HepG2 (cell line): ENCODE data around the gene MAST1. TPM values are rescaled to one million over a fixed set of nuclear protein-coding genes. Genes with fewer than 3 reads are reported as not detected.
A peak's percentile ranks its signal among the peaks of the same experiment; 100 is the strongest.

Experiments used
- ATAC-seq: fragments of 200-7000 bp; cut with Tn5 transposase; 3 replicates; pipeline ENCODE4 v1.9.1; 2020; ENCODE audit warnings: mild to moderate bottlenecking, moderate library complexity
- Bru-seq: library from RNA; stranded (reverse); fragments of 400-500 nt; gene quantifications from one replicate; lab custom pipeline; 2021; lab: Mats Ljungman, UMichigan
- BruChase-seq, 2 experiments: library from RNA; stranded (reverse); fragments of 400-500 nt; gene quantifications; one replicate each; lab custom pipeline; 2021; lab: Mats Ljungman, UMichigan
- BruUV-seq: library from RNA; stranded (reverse); fragments of 400-500 nt; replicated peaks from 2 replicates; lab custom pipeline; 2021; lab: Mats Ljungman, UMichigan
- CTCF ChIA-PET: fragments of 300-600 bp; formaldehyde crosslinking; extraction: SDS; loops from one replicate; lab custom pipeline; 2021; ENCODE audit warnings: low total read pairs, inconsistent platforms, low intra/inter-chr PET ratio; lab: Yijun Ruan, JAX
- POLR2A ChIA-PET: fragments of 350-600 bp; sonication (Branson Sonifier 250); formaldehyde crosslinking; loops from one replicate; lab custom pipeline; 2020; ENCODE audit warnings: antibody characterized with exemption, inconsistent platforms; lab: Yijun Ruan, JAX
- DNase-seq: peaks from one replicate; pipeline ENCODE4 v3.0.0-alpha.2; 2015; ENCODE audit warnings: low spot score
- FAIRE-seq: peaks from 3 replicates; lab custom pipeline; 2011; peaks lifted over from hg19 to GRCh38; lab: Jason Lieb, UNC
- H2AFZ ChIP-seq: one replicate; pipeline ENCODE4 v1.6.1; 2011; ENCODE audit warnings: low read length, inconsistent platforms
- H3K27ac ChIP-seq: fragments of 300-600 bp; 3 replicates; pipeline ENCODE4 v1.8.0; 2011; ENCODE audit warnings: mixed run types, mild to moderate bottlenecking, mixed read lengths, low read length, inconsistent platforms; ENCODE audit not compliant: insufficient read depth; ENCODE audit errors: extremely low read length
- H3K27me3 ChIP-seq, 2 experiments: fragments of 200-600 bp in 1 of 2; 2 replicates in 1 of 2; 3 replicates in 1 of 2; pipeline versions ENCODE4 v1.6.0 to v1.8.0; 2011; ENCODE audit warnings: low read length in 2 of 2, mild to moderate bottlenecking in 2 of 2, moderate library complexity in 2 of 2, inconsistent platforms in 1 of 2; ENCODE audit not compliant: insufficient read depth in 2 of 2, control insufficient read depth in 1 of 2
- H3K36me3 ChIP-seq, 2 experiments: fragments of 200-600 bp in 1 of 2; replicated peaks in 1 of 2; 2 replicates in 1 of 2; 3 replicates in 1 of 2; pipeline versions ENCODE4 v1.5.1 to v1.8.0; 2011; ENCODE audit warnings: low read length in 2 of 2, inconsistent platforms in 1 of 2; ENCODE audit not compliant: insufficient read depth in 2 of 2, control insufficient read depth in 1 of 2
- H3K4me1 ChIP-seq: 2 replicates; pipeline ENCODE4 v1.5.1; 2012; ENCODE audit warnings: low read length, inconsistent platforms; ENCODE audit not compliant: insufficient read depth
- H3K4me2 ChIP-seq: 2 replicates; pipeline ENCODE4 v1.6.0; 2011; ENCODE audit warnings: low read depth, low read length, inconsistent platforms
- H3K4me3 ChIP-seq, 3 experiments: fragments of 200-600 bp in 1 of 3; sonication (generic), shearing (Covaris generic) in 1 of 3; replicated peaks in 1 of 3; 2 replicates each; pipeline ENCODE4 v1.5.1; 2011 to 2016; ENCODE audit warnings: low read length in 3 of 3, inconsistent platforms in 2 of 3, low read depth in 2 of 3, mild to moderate bottlenecking in 2 of 3, control low read depth in 1 of 3, mixed read lengths in 1 of 3; ENCODE audit not compliant: insufficient read depth in 1 of 3
- H3K79me2 ChIP-seq: one replicate; pipeline ENCODE4 v1.6.1; 2011; ENCODE audit warnings: low read length, inconsistent platforms; ENCODE audit not compliant: insufficient read depth
- H3K9ac ChIP-seq: 2 replicates; pipeline ENCODE4 v1.6.0; 2011; ENCODE audit warnings: mild to moderate bottlenecking, low read depth, low read length, inconsistent platforms; ENCODE audit not compliant: insufficient read depth
- H3K9me3 ChIP-seq: 2 replicates; pipeline ENCODE4 v1.5.1; 2012; ENCODE audit warnings: mild to moderate bottlenecking, low read length
- H4K20me1 ChIP-seq: 2 replicates; pipeline ENCODE4 v1.6.0; 2011; ENCODE audit warnings: inconsistent platforms, mild to moderate bottlenecking, low read length, moderate library complexity; ENCODE audit not compliant: insufficient read depth
- HNF4G ChIP-seq, 2 experiments: sonication (generic) in 1 of 2; formaldehyde crosslinking in 1 of 2; IDR thresholded peaks; 2 replicates each; pipeline versions ENCODE4 v1.4.0 to v1.6.1; 2011 to 2020; ENCODE audit warnings: borderline replicate concordance in 2 of 2, low read depth in 2 of 2, mild to moderate bottlenecking in 2 of 2, low read length in 1 of 2, missing genetic modification reagents in 1 of 2, moderate library complexity in 1 of 2
- KDM5B ChIP-seq: sonication (generic); formaldehyde crosslinking; IDR thresholded peaks from 2 replicates; pipeline ENCODE4 v1.4.0; 2020; ENCODE audit warnings: missing genetic modification reagents, mild to moderate bottlenecking, borderline replicate concordance
- PHF8 ChIP-seq: sonication (generic); formaldehyde crosslinking; IDR thresholded peaks from 2 replicates; pipeline ENCODE4 v1.5.0; 2020; ENCODE audit warnings: missing genetic modification reagents
- SAP130 ChIP-seq: IDR thresholded peaks from 2 replicates; pipeline ENCODE4 v1.6.1; 2016; ENCODE audit warnings: low read depth
- WGBS: methylation state at CpG from one replicate; pipeline ENCODE4 v1.1.6; 2017; ENCODE audit warnings: low lambda C conversion rate; 5-methylcytosine and 5-hydroxymethylcytosine counted together
- in situ Hi-C: cut with HindIII; loops from 2 replicates; pipeline ENCODE4 v1.10.0; 2017; ENCODE audit warnings: low pct_unique_long_range_greater_than_20kb; ENCODE audit not compliant: extremely low pct_ligation_motif_present
- intact Hi-C: fragments of 100-400 bp; cut with micrococcal nuclease; formaldehyde crosslinking; loops from one replicate; pipeline ENCODE4 v1.10.0; 2022; ENCODE audit not compliant: unreplicated experiment
- long read RNA-seq, 2 experiments: library from RNA in 1 of 2; library from polyadenylated mRNA in 1 of 2; stranded (forward) in 1 of 2; unstranded in 1 of 2; transcript quantifications; one replicate each; pipeline ENCODE4 v2.0.0, GENCODE V29; 2019 to 2022
- polyA minus RNA-seq, 3 experiments: library from RNA; depleted of rRNA, polyadenylated mRNA; stranded (reverse); fragments of >200 nt; gene quantifications; 2 replicates each; pipeline ENCODE4 v1.2.3, GENCODE V29; 2011; ENCODE audit warnings: low replicate concordance in 1 of 3
- polyA plus RNA-seq, 8 experiments: library from polyadenylated mRNA; depleted of rRNA in 3 of 8; stranded (reverse) in 7 of 8; unstranded in 1 of 8; fragments of >200 nt; fragmentation: Illumina TruSeq in 4 of 8; extraction: Trizol in 4 of 8; gene quantifications; 2 replicates each; pipeline versions ENCODE4 v1.2.1 to v1.2.3, GENCODE V29; 2011 to 2016; ENCODE audit warnings: low read depth in 4 of 8, missing spikeins in 1 of 8, mixed read lengths in 1 of 8; ENCODE audit not compliant: insufficient read depth in 1 of 8
- total RNA-seq, 5 experiments: library from RNA; depleted of rRNA; stranded (reverse); fragments of >200 nt; fragmentation: Illumina TruSeq; extraction: Trizol; gene quantifications; 2 replicates each; pipeline ENCODE4 v1.2.3, GENCODE V29; 2016; ENCODE audit warnings: low read depth in 1 of 5
- TF ChIP-seq, protein P1 (sequence below): sonication (generic); formaldehyde crosslinking; IDR thresholded peaks from 2 replicates; pipeline ENCODE4 v1.5.0; 2020; ENCODE audit warnings: mild to moderate bottlenecking, missing genetic modification reagents, moderate library complexity
- TF ChIP-seq, protein P2 (sequence below): sonication (generic); formaldehyde crosslinking; IDR thresholded peaks from 2 replicates; pipeline ENCODE4 v1.8.0; 2022; ENCODE audit warnings: low read depth, missing genetic modification reagents
- TF ChIP-seq, protein P3 (sequence below): sonication (generic); formaldehyde crosslinking; IDR thresholded peaks from 2 replicates; pipeline ENCODE4 v1.5.0; 2020; ENCODE audit warnings: mild to moderate bottlenecking, missing genetic modification reagents

The MAST1 gene
- total RNA-seq (2016; rRNA removed; fragmentation: Illumina TruSeq; extraction: Trizol) (0.27 and 0.73 TPM in 2 replicates), polyA plus RNA-seq (2011; rRNA removed) (4.7 and 5.6 TPM in 2 replicates), polyA minus RNA-seq (2011; rRNA and poly(A)+ RNA removed; ENCODE audit: low replicate concordance) (2.4 and 8.0 TPM in 2 replicates), Bru-seq, nascent RNA (percentile 30 among the genes with signal in this experiment), BruChase-seq, experiment 1, labeled RNA remaining after a 6-hour chase (percentile 35 among the genes with signal in this experiment), BruChase-seq, experiment 2, labeled RNA remaining after a 2-hour chase (percentile 32 among the genes with signal in this experiment)
- total RNA-seq (2016; cell fraction: cytosol; rRNA removed; fragmentation: Illumina TruSeq; extraction: Trizol; ENCODE audit: low read depth): 1.2 and 1.3 TPM in 2 replicates
- total RNA-seq (2016; cell fraction: insoluble cytoplasmic fraction; rRNA removed; fragmentation: Illumina TruSeq; extraction: Trizol): 1.1 and 1.5 TPM in 2 replicates
- total RNA-seq (2016; cell fraction: membrane; rRNA removed; fragmentation: Illumina TruSeq; extraction: Trizol): 1.4 and 1.8 TPM in 2 replicates
- 1.3 and 1.9 TPM in 2 replicates for total RNA-seq (2016; cell fraction: nucleus; rRNA removed; fragmentation: Illumina TruSeq; extraction: Trizol)
- polyA plus RNA-seq (2011; cell fraction: cytosol; rRNA removed): 2.8 and 3.5 TPM in 2 replicates
- 27.4 and 28.9 TPM in 2 replicates for polyA plus RNA-seq (2011; cell fraction: nucleus; rRNA removed)
- 4.1 and 5.1 TPM in 2 replicates for polyA plus RNA-seq (2012)
- 3.5 and 3.6 TPM in 2 replicates for polyA plus RNA-seq (2016; cell fraction: cytosol; fragmentation: Illumina TruSeq; extraction: Trizol; ENCODE audit: low read depth)
- 1.2 and 1.3 TPM in 2 replicates for polyA plus RNA-seq (2016; cell fraction: insoluble cytoplasmic fraction; fragmentation: Illumina TruSeq; extraction: Trizol; ENCODE audit: low read depth)
- 3.2 and 3.3 TPM in 2 replicates for polyA plus RNA-seq (2016; cell fraction: membrane; fragmentation: Illumina TruSeq; extraction: Trizol; ENCODE audit: low read depth)
- polyA plus RNA-seq (2016; cell fraction: nucleus; fragmentation: Illumina TruSeq; extraction: Trizol; ENCODE audit: insufficient read depth, low read depth): 3.9 and 5.3 TPM in 2 replicates
- 1.8 and 2.2 TPM in 2 replicates for polyA minus RNA-seq (2011; cell fraction: cytosol; rRNA and poly(A)+ RNA removed)
- 2.4 and 2.7 TPM in 2 replicates for polyA minus RNA-seq (2011; cell fraction: nucleus; rRNA and poly(A)+ RNA removed)
- long read RNA-seq, experiment 1: 0 reads
- long read RNA-seq, experiment 2, partial matches to known transcripts: 1 of 8 reads
- long read RNA-seq, experiment 2, other reads (novel, unspliced or antisense): 6 of 8 reads

DNA sequence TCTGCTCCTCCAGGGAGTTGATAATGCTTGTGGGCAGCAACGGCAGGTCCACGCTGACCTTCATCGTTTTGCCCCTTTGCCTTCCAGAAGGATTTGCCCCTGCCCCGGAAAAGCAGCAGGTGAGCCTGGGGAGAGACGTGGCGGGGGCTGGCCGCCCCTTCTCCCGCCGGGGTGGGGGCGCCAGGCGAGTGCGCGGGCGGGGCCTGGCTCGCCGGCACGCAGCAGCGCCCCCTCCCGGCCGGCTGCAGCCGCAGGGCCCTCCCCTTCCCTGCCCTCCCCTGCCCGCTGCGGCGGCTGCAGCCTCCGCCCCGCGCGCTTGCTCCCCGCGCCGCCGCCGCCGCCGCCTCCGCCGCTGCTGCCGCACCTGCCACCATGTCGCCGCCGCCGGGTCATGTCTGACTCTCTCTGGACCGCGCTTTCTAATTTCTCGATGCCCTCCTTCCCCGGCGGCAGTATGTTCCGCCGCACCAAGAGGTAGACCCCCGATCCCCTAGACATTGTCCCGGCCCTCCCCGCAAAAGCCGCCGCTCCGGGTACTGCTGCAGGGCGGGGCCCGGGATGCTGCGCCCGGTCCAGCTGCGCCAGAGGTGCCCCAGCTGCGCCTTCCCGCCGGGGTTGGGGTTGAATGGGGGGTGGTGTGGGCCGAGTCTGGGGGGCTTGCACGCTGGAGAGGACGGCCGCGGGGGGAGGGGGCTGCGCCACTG is at the start of gene MAST1:
Gene MAST1 (plus strand): TSS at position 334 of the 704 bp plus-strand sequence. CDS start 58 bp downstream, at position 392.
- DNase-seq: no peak
- Histone ChIP-seq H3K36me3 (no peaks in the 10 kb centered on the region), H3K79me2 (no peaks in the 10 kb centered on the region), H3K9ac (peak within 1 kb of the TSS; percentile 54; the same call in 1 of the 2 replicates), H3K4me1 (peaks cover 43% of the 10 kb centered on the region), H3K27me3 (peaks cover 0 to 15% of the 10 kb centered on the region in 2 experiments; a peak in 2 of 5 replicates), H3K4me3 (peak within 1 kb of the TSS; percentile 49 to 75 (median 70); a peak in 5 of 6 replicates), H3K27ac (no peak within 1 kb of the TSS), H3K9me3 (no peaks in the 10 kb centered on the region), H4K20me1 (no peaks in the 10 kb centered on the region), H3K4me2 (peak within 1 kb of the TSS; percentile 84), H2AFZ (no peak within 1 kb of the TSS)
- ChIA-PET POLR2A (no interaction called here), CTCF (interaction anchor here (0.8 to 1.1 kb wide), 2 partner anchors 9 to 12 kb away, joined by 3 read pairs; no protein-coding TSS in a partner anchor)
- ATAC-seq: peak; percentile 66
- no peak for FAIRE-seq
- BruUV-seq: no TSS peak
- intact Hi-C loops: no loop called here
- in situ Hi-C loops: loop anchor here (5.0 kb wide), 1 partner anchor 66 kb away; no protein-coding TSS in a partner anchor
- 4% methylated on average over 32 of the region's 69 CpGs for WGBS
- TF ChIP-seq SAP130 (CRISPR knock-in tag) (peak; percentile 25; the same call in 1 of the 2 replicates), KDM5B (CRISPR knock-in tag) (no peak), PHF8 (CRISPR knock-in tag) (0 out of 2 replicates have a peak, but pooled peaks have one; percentile 28), HNF4G (IDR thresholded peaks at IDR 0.05; ENCODE audit: borderline replicate concordance, low read depth, low read length) (no peak), HNF4G (CRISPR knock-in tag; IDR thresholded peaks at IDR 0.05; ENCODE audit: borderline replicate concordance, low read depth) (no peak)
- TF ChIP-seq, protein P1, sequence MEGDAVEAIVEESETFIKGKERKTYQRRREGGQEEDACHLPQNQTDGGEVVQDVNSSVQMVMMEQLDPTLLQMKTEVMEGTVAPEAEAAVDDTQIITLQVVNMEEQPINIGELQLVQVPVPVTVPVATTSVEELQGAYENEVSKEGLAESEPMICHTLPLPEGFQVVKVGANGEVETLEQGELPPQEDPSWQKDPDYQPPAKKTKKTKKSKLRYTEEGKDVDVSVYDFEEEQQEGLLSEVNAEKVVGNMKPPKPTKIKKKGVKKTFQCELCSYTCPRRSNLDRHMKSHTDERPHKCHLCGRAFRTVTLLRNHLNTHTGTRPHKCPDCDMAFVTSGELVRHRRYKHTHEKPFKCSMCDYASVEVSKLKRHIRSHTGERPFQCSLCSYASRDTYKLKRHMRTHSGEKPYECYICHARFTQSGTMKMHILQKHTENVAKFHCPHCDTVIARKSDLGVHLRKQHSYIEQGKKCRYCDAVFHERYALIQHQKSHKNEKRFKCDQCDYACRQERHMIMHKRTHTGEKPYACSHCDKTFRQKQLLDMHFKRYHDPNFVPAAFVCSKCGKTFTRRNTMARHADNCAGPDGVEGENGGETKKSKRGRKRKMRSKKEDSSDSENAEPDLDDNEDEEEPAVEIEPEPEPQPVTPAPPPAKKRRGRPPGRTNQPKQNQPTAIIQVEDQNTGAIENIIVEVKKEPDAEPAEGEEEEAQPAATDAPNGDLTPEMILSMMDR: peak; percentile 56; the same call in 1 of the 2 replicates
- TF ChIP-seq, protein P2, sequence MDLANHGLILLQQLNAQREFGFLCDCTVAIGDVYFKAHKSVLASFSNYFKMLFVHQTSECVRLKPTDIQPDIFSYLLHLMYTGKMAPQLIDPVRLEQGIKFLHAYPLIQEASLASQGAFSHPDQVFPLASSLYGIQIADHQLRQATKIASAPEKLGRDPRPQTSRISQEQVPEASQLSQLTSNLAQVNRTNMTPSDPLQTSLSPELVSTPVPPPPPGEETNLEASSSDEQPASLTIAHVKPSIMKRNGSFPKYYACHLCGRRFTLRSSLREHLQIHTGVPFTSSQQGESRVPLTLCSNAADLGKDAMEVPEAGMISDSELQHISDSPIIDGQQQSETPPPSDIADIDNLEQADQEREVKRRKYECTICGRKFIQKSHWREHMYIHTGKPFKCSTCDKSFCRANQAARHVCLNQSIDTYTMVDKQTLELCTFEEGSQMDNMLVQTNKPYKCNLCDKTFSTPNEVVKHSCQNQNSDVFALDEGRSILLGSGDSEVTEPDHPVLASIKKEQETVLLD (CRISPR knock-in tag): 0 out of 2 replicates have a peak, but pooled peaks have one; percentile 44
- TF ChIP-seq, protein P3, sequence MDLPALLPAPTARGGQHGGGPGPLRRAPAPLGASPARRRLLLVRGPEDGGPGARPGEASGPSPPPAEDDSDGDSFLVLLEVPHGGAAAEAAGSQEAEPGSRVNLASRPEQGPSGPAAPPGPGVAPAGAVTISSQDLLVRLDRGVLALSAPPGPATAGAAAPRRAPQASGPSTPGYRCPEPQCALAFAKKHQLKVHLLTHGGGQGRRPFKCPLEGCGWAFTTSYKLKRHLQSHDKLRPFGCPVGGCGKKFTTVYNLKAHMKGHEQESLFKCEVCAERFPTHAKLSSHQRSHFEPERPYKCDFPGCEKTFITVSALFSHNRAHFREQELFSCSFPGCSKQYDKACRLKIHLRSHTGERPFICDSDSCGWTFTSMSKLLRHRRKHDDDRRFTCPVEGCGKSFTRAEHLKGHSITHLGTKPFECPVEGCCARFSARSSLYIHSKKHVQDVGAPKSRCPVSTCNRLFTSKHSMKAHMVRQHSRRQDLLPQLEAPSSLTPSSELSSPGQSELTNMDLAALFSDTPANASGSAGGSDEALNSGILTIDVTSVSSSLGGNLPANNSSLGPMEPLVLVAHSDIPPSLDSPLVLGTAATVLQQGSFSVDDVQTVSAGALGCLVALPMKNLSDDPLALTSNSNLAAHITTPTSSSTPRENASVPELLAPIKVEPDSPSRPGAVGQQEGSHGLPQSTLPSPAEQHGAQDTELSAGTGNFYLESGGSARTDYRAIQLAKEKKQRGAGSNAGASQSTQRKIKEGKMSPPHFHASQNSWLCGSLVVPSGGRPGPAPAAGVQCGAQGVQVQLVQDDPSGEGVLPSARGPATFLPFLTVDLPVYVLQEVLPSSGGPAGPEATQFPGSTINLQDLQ (CRISPR knock-in tag): 0 out of 2 replicates have a peak, but pooled peaks have one; percentile 36
